ENCODE measurements around the gene SFXN5. TPM values are rescaled to one million over a fixed set of nuclear protein-coding genes. Genes with fewer than 3 reads are reported as not detected.

Gene SFXN5
- total and polyA plus RNA-seq, 2 of the 8 experiments (the other 6 are each of a cell fraction or from before 2014, with no cell fraction given), result 29.3 to 33.1 TPM

DNA sequence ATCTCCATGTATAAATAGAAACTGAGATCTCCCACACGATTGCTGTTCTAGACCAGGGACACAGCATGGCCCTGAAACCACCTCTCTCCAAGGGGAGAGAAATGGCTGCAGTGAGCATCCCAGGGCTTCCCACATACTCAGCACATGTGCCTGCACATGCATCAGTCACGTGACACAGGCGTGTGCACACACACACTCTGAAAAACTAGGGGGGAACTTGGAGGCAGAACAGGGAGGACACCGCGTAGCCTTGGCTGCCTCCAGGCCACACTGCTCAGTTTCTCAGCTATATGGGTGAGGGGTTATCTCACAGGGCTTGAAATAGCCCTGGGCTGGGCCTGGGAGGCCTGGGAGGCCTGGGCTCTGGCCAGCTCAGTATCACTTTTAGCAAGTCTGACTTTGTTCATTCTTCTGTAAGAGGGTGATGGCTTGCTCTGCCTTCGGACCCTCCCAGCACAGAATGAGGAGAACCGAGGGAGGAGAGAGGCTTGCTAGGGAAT is 87.3 kb downstream of the SFXN5 start:
- no peak overlapping the region for H2BK15ac ChIP-seq (ENCODE audit: low read length)
- 90% methylated on average over 7 of the region's 7 CpGs; no CpG with 5 or more reads in 1 of the 2 experiments for WGBS, 2 experiments (ENCODE audit: extremely low coverage in 1 of 2, insufficient coverage in 1 of 2, insufficient read length in 1 of 2, insufficient replicate concordance in 2 of 2, low coverage in 1 of 2, low lambda C conversion rate in 2 of 2, missing lambda C conversion rate in 1 of 2)
- H3K56ac ChIP-seq (replicated peaks; ENCODE audit: insufficient read length, low read depth, low read length), result no peak overlapping the region
- H3K14ac ChIP-seq (ENCODE audit: insufficient read length), result no peak overlapping the region
- H3K4ac ChIP-seq (replicated peaks; ENCODE audit: insufficient read length, low read depth, low read length), result no peak overlapping the region
- DNase-seq (ENCODE audit: low read depth in 1 of 2, low spot score in 2 of 2) (no peak), FAIRE-seq (no peak)
- no peak overlapping the region for H3K4me2 ChIP-seq (ENCODE audit: insufficient read depth in 1 of 2, low read depth in 2 of 2, low read length in 2 of 2)
- H3K27ac ChIP-seq (ENCODE audit: low read depth, low read length), result no peak overlapping the region
- no peak overlapping the region for H2BK20ac ChIP-seq (ENCODE audit: low read length)
- no peaks in the 10 kb centered on the region for H3K23me2 ChIP-seq (ENCODE audit: low read depth, low read length)
- no peak overlapping the region for H3K23ac ChIP-seq (ENCODE audit: insufficient read length)
- no peaks in the 10 kb centered on the region for H3K36me3 ChIP-seq (ENCODE audit: control insufficient read depth in 2 of 4, insufficient read depth in 4 of 4, low read length in 3 of 4)
- H2AFZ ChIP-seq (ENCODE audit: low read length), result no peak overlapping the region
- no peak overlapping the region for H2AK5ac ChIP-seq (ENCODE audit: low read depth, low read length)
- H4K8ac ChIP-seq (ENCODE audit: extremely low read depth, insufficient read depth, low read length), result no peak overlapping the region
- H2BK5ac ChIP-seq (ENCODE audit: low read depth, low read length), result no peak overlapping the region
- CTCF ChIA-PET (ENCODE audit: partially characterized antibody), result interaction anchor here (0.8 to 7.4 kb wide), 10 partner anchors 9 to 193 kb away, joined by 3 to 60 read pairs (median 6); no protein-coding TSS in a partner anchor
- H3K27me3 ChIP-seq (replicated peaks in 1 of 4; ENCODE audit: control insufficient read depth in 3 of 4, extremely low read depth in 1 of 4, insufficient read depth in 3 of 4, low read length in 3 of 4), result peaks cover 0 to 2% (median 0%) of the 10 kb centered on the region in 4 experiments; a peak in 1 of 7 replicates
- no peak overlapping the region for H3K18ac ChIP-seq (ENCODE audit: extremely low read depth, low read length)
- H2BK12ac ChIP-seq (ENCODE audit: low read depth, low read length), result no peak overlapping the region
- H3K9me3 ChIP-seq (ENCODE audit: insufficient read depth in 2 of 2, low read depth in 1 of 2, low read length in 1 of 2), result no peaks in the 10 kb centered on the region
- H3K79me1 ChIP-seq (ENCODE audit: low read depth, low read length), result no peaks in the 10 kb centered on the region
- H3K79me2 ChIP-seq (ENCODE audit: control insufficient read depth in 1 of 2, insufficient read depth in 2 of 2, low read length in 2 of 2), result no peaks in the 10 kb centered on the region
- no peak overlapping the region for H2BK120ac ChIP-seq (replicated peaks; ENCODE audit: low read depth, low read length)
- H4K20me1 ChIP-seq (replicated peaks in 1 of 2; ENCODE audit: control insufficient read depth in 1 of 2, insufficient read depth in 2 of 2, low read length in 2 of 2), result peaks cover 0 to 6% of the 10 kb centered on the region in 2 experiments
- no peak overlapping the region for H3K9ac ChIP-seq (replicated peaks in 1 of 4; ENCODE audit: extremely low read depth in 1 of 4, low read depth in 3 of 4, low read length in 3 of 4)
- H4K5ac ChIP-seq (ENCODE audit: insufficient read length, low read depth, low read length), result no peak overlapping the region
- H3K4me1 ChIP-seq (replicated peaks in 1 of 4; ENCODE audit: control insufficient read depth in 3 of 4, insufficient read depth in 4 of 4, low read length in 3 of 4), result peaks cover 0 to 4% (median 0%) of the 10 kb centered on the region in 4 experiments; a peak in 3 of 7 replicates
- H4K91ac ChIP-seq (replicated peaks; ENCODE audit: insufficient read length, low read length), result no peak overlapping the region
- POLR2A ChIA-PET (ENCODE audit: partially characterized antibody), result no interaction called here
- H3K4me3 ChIP-seq (ENCODE audit: extremely low read depth in 1 of 4, insufficient read depth in 2 of 4, low read depth in 3 of 4, low read length in 4 of 4), result no peak overlapping the region
- no peak for TF ChIP-seq KDM4A (IDR thresholded peaks at IDR 0.05; ENCODE audit: low read depth, low read length, severe bottlenecking)
- TF ChIP-seq BCL11A (IDR thresholded peaks at IDR 0.05; ENCODE audit: low read depth in 2 of 2, low read length in 2 of 2), result no peak
- TF ChIP-seq ASH2L (IDR thresholded peaks at IDR 0.05; ENCODE audit: low read length), result no peak
- TF ChIP-seq NRF1 (IDR thresholded peaks at IDR 0.05; ENCODE audit: low read depth, low read length), result no peak
- TF ChIP-seq JUND (IDR thresholded peaks at IDR 0.05; ENCODE audit: low read length), result no peak
- TF ChIP-seq JUN (IDR thresholded peaks at IDR 0.05; ENCODE audit: low read depth, low read length), result no peak
- TF ChIP-seq E2F6 (IDR thresholded peaks at IDR 0.05), result no peak
